Esophagus muscularis mucosa (tissue), 4 donors: Measurements from ENCODE around the gene ZNF331. TPM values are rescaled to one million over a fixed set of nuclear protein-coding genes. Genes with fewer than 3 reads are reported as not detected.

ENCODE experiments used
- DNase-seq: peaks from one replicate; pipeline ENCODE4 v3.0.0-alpha.2; 2017; ENCODE audit errors: extremely low spot score
- H3K27ac ChIP-seq, 4 donors: fragments of 200-600 bp; sonication (generic); replicated peaks in 1 of 4; 1 replicate in 3 of 4; 2 replicates in 1 of 4; pipeline ENCODE4 v1.5.1; 2016 to 2019; ENCODE audit warnings: mild to moderate bottlenecking in 1 of 4
- H3K27me3 ChIP-seq, 4 donors: fragments of 200-600 bp; sonication (generic); one replicate each; pipeline versions ENCODE4 v1.5.1 to v1.6.0; 2016 to 2019
- H3K36me3 ChIP-seq, 4 donors: fragments of 200-600 bp; sonication (generic); one replicate each; pipeline ENCODE4 v1.5.1; 2016 to 2019
- H3K4me1 ChIP-seq, 4 donors: fragments of 200-600 bp; sonication (generic); one replicate each; pipeline ENCODE4 v1.5.1; 2016 to 2019
- H3K4me3 ChIP-seq, 4 donors: fragments of 200-600 bp; sonication (generic); 1 replicate in 2 of 4; 2 replicates in 2 of 4; pipeline ENCODE4 v1.5.1; 2016 to 2019; ENCODE audit warnings: mild to moderate bottlenecking in 4 of 4, moderate library complexity in 1 of 4
- H3K9me3 ChIP-seq, 4 donors: fragments of 200-600 bp; sonication (generic); 1 replicate in 3 of 4; 2 replicates in 1 of 4; pipeline ENCODE4 v1.5.1; 2016 to 2019
- CTCF ChIP-seq, 3 experiments: fragments of 200-600 bp in 2 of 3; fragments of 450-650 bp in 1 of 3; sonication (generic) in 2 of 3; IDR thresholded peaks; one replicate each; pipeline ENCODE4 v1.5.1; 2017 to 2019; ENCODE audit warnings: antibody characterized with exemption in 3 of 3, mild to moderate bottlenecking in 2 of 3, moderate library complexity in 1 of 3
- EP300 ChIP-seq: sonication (generic); formaldehyde crosslinking; IDR thresholded peaks from one replicate; pipeline ENCODE4 v1.6.1; 2017; ENCODE audit warnings: antibody characterized with exemption
- POLR2A ChIP-seq: fragments of 450-650 bp; IDR thresholded peaks from one replicate; pipeline ENCODE4 v1.6.1; 2017; ENCODE audit warnings: antibody characterized with exemption, moderate library complexity, mild to moderate bottlenecking, low read depth
- POLR2AphosphoS5 ChIP-seq, 2 donors: sonication (generic); formaldehyde crosslinking; IDR thresholded peaks; one replicate each; pipeline ENCODE4 v1.6.1; 2017; ENCODE audit warnings: antibody characterized with exemption in 2 of 2
- WGBS: methylation state at CpG from one replicate; pipeline ENCODE4 v1.1.5; 2018; 5-methylcytosine and 5-hydroxymethylcytosine counted together
- intact Hi-C: fragments of 100-400 bp; cut with DNase I; formaldehyde crosslinking; loops from one replicate; pipeline ENCODE4 v1.15.1; 2023
- total RNA-seq, 4 donors: library from RNA; depleted of rRNA; stranded (reverse); fragments of >200 nt; gene quantifications; one replicate each; pipeline versions ENCODE4 v1.1.0 to v1.2.1, GENCODE V29; 2016

Gene ZNF331
- total RNA-seq, 4 donors from 2014 or later: 12.0 to 19.4 (median 16.3) TPM

- H3K27ac ChIP-seq: no peak overlapping the region
- no peaks in the 10 kb centered on the region for H3K4me1 ChIP-seq
- no peak for DNase-seq
- H3K4me3 ChIP-seq: no peak overlapping the region
- no peaks in the 10 kb centered on the region for H3K9me3 ChIP-seq
- peaks cover 0 to 10% (median 0%) of the 10 kb centered on the region in 4 donors for H3K27me3 ChIP-seq
- intact Hi-C loops: no loop called here
- H3K36me3 ChIP-seq: no peaks in the 10 kb centered on the region
- TF ChIP-seq POLR2A (no peak), CTCF (IDR thresholded peaks at IDR 0.05) (no peak), POLR2AphosphoS5 (IDR thresholded peaks at IDR 0.05) (no peak), EP300 (no peak)
- WGBS: 53% methylated on average over 8 of the region's 8 CpGs
Observed at GRCh38 chr19:53621885-53622740, 84.2 kb downstream of the ZNF331 start.

- no peaks in the 10 kb centered on the region for H3K36me3 ChIP-seq
- H3K27ac ChIP-seq: no peak overlapping the region
- H3K4me3 ChIP-seq: no peak overlapping the region
- intact Hi-C loops: no loop called here
- WGBS: 71% methylated on average over 16 of the region's 16 CpGs
- no peaks in the 10 kb centered on the region for H3K4me1 ChIP-seq
- H3K27me3 ChIP-seq: peaks cover 0 to 10% (median 0%) of the 10 kb centered on the region in 4 donors
- no peak for DNase-seq
- H3K9me3 ChIP-seq: no peaks in the 10 kb centered on the region
- TF ChIP-seq POLR2AphosphoS5 (IDR thresholded peaks at IDR 0.05): no peak
- TF ChIP-seq CTCF (IDR thresholded peaks at IDR 0.05): no peak
- TF ChIP-seq EP300: no peak
- no peak for TF ChIP-seq POLR2A
Observed at GRCh38 chr19:53624771-53625545, 87.0 kb downstream of the ZNF331 start.

GRCh38 chr19:53626486-53626885 is 88.5 kb downstream of the ZNF331 start:
- no peak for DNase-seq
- TF ChIP-seq POLR2A (no peak), POLR2AphosphoS5 (IDR thresholded peaks at IDR 0.05) (no peak), EP300 (no peak), CTCF (IDR thresholded peaks at IDR 0.05) (no peak)
- intact Hi-C loops: no loop called here
- H3K27me3 ChIP-seq: peaks cover 0 to 10% (median 0%) of the 10 kb centered on the region in 4 donors
- 88% methylated on average over 9 of the region's 9 CpGs for WGBS
- no peaks in the 10 kb centered on the region for H3K36me3 ChIP-seq
- no peaks in the 10 kb centered on the region for H3K4me1 ChIP-seq
- H3K9me3 ChIP-seq: no peaks in the 10 kb centered on the region
- no peak overlapping the region for H3K27ac ChIP-seq
- no peak overlapping the region for H3K4me3 ChIP-seq

- Histone ChIP-seq H3K27me3 (peaks cover 0 to 10% (median 0%) of the 10 kb centered on the region in 4 donors), H3K36me3 (no peaks in the 10 kb centered on the region), H3K4me1 (no peaks in the 10 kb centered on the region), H3K9me3 (no peaks in the 10 kb centered on the region), H3K27ac (no peak overlapping the region), H3K4me3 (no peak overlapping the region)
- intact Hi-C loops: no loop called here
- TF ChIP-seq CTCF (IDR thresholded peaks at IDR 0.05): no peak
- TF ChIP-seq EP300: no peak
- no peak for TF ChIP-seq POLR2AphosphoS5 (IDR thresholded peaks at IDR 0.05)
- TF ChIP-seq POLR2A: no peak
- no peak for DNase-seq
- 67% methylated on average over 6 of the region's 6 CpGs for WGBS
Observed at GRCh38 chr19:53626976-53627375, 89.0 kb downstream of the ZNF331 start.

Other genes with a start within 250 kb of the ZNF331 start
- gene ZNF845, start 204.4 kb upstream of the ZNF331 start, total RNA-seq: 1 to 10 TPM; 4.4 to 6.2 (median 5.9) TPM
- 10 to 100 TPM in 3 of 4 donors, 1 to 10 TPM in 1; 9.6 to 14.5 (median 12.3) TPM for gene ZNF525, start 172.4 kb upstream of the ZNF331 start, total RNA-seq
- gene ZNF765, start 143.0 kb upstream of the ZNF331 start, total RNA-seq: 10 to 100 TPM in 1 of 4 donors, 1 to 10 TPM in 3; 7.1 to 12.5 (median 8.5) TPM
- 1 to 10 TPM; 6.7 to 8.4 (median 7.4) TPM for gene ZNF761, start 106.2 kb upstream of the ZNF331 start, total RNA-seq
- gene ZNF813, start 70.4 kb upstream of the ZNF331 start, total RNA-seq: 1 to 10 TPM; 1.7 to 3.5 (median 3.2) TPM
- gene DPRX, start 93.9 kb downstream of the ZNF331 start, total RNA-seq: not detected